Activated naive CD8-positive, alpha-beta T cell treated with anti-CD3 and anti-CD28 coated beads, Interleukin-2, amount 50 U/mL, for 24 hours (primary cell): ENCODE results near the gene DCC.

Experiments
- ATAC-seq: fragments of 150-1000 bp; cut with Tn5 transposase; one replicate; pipeline ENCODE4 v1.10.0; 2021
- DNase-seq: peaks from one replicate; pipeline ENCODE4 v3.0.0; 2021
- H3K27ac Mint-ChIP-seq: one replicate; pipeline ENCODE4 v1.8.0; 2021; ENCODE audit warnings: mild to moderate bottlenecking, mixed read lengths
- H3K27me3 Mint-ChIP-seq: one replicate; pipeline ENCODE4 v1.8.0; 2021; ENCODE audit warnings: mixed read lengths
- H3K36me3 Mint-ChIP-seq: one replicate; pipeline ENCODE4 v1.8.0; 2021; ENCODE audit warnings: low read depth, mixed read lengths
- H3K4me1 Mint-ChIP-seq: one replicate; pipeline ENCODE4 v1.8.0; 2021; ENCODE audit warnings: mixed read lengths
- H3K4me3 Mint-ChIP-seq: one replicate; pipeline ENCODE4 v1.8.0; 2021; ENCODE audit warnings: mild to moderate bottlenecking, moderate library complexity, mixed read lengths
- H3K9me3 Mint-ChIP-seq: one replicate; pipeline ENCODE4 v1.8.0; 2021; ENCODE audit warnings: mixed read lengths

DCC gene

DNA sequence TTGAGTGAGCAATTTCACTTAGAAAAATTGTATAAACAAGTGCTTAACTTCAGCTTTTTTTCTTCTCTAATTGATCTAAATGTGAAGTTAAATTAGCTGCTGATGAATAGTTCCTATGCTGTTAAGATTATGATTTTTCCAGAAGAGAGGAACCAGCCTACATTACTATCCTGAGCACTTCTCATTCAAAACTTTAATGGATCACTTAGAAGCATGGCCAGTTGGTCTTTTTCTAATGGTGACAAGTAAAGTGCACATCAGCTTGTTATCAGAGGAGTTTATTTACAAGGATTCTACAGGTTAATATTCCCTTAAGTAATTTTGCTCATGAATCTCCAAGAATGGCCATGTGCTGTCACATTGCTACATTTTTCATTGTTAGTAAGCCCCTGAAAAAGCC is 37.1 kb downstream of the DCC start:
- no peak for ATAC-seq
- no peak for DNase-seq
- H3K9me3 Mint-ChIP-seq: no peaks in the 10 kb centered on the region
- no peaks in the 10 kb centered on the region for H3K36me3 Mint-ChIP-seq
- peaks cover 2% of the 10 kb centered on the region for H3K27me3 Mint-ChIP-seq
- no peak overlapping the region for H3K27ac Mint-ChIP-seq
- H3K4me3 Mint-ChIP-seq: no peak overlapping the region
- H3K4me1 Mint-ChIP-seq: no peaks in the 10 kb centered on the region

DNA sequence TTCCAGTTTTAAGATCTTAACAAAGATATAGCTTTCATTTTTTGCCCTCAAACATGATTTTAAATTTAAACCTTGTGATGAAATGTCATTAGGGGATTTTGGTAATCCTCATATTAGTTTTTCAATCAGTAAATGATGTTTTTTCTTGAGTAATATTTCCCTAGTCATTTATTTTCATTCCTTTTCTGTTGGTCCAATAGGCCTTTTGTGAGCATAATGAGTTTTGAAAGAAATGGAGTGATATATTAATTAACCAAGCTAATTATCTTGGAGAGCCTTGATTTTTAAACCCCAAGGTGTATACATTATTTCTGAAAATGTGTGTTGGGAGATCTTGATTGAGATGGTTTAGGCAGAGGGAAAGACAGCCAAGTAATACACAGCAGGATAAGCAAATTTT is 46.3 kb downstream of the DCC start:
- Mint-ChIP-seq H3K27ac (no peak overlapping the region), H3K4me1 (no peaks in the 10 kb centered on the region), H3K9me3 (no peaks in the 10 kb centered on the region), H3K4me3 (no peak overlapping the region), H3K36me3 (no peaks in the 10 kb centered on the region), H3K27me3 (no peaks in the 10 kb centered on the region)
- no peak for DNase-seq
- ATAC-seq: no peak

DNA sequence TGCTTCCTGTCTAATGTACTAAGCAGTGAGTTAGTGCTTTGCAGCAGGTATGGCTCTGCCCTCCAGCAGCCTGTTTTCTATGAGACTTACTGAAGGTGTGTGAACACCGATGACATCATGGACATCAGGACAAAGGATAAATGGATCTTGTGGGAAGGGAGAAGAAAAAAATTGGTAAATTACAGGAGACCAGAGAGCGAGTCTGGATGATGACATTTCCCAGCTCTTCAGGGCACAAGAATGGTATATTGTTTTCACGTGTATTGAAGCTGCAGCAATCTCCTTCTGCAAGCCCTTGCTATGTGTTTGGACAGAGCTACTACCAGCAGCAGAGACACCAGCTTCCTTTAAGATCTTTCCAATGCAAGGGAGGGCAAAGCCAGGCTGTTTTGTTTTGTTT is 47.2 kb downstream of the DCC start:
- Mint-ChIP-seq H3K4me1 (no peaks in the 10 kb centered on the region), H3K36me3 (no peaks in the 10 kb centered on the region), H3K27ac (no peak overlapping the region), H3K27me3 (no peaks in the 10 kb centered on the region), H3K4me3 (no peak overlapping the region), H3K9me3 (no peaks in the 10 kb centered on the region)
- DNase-seq (no peak), ATAC-seq (no peak)

DNA sequence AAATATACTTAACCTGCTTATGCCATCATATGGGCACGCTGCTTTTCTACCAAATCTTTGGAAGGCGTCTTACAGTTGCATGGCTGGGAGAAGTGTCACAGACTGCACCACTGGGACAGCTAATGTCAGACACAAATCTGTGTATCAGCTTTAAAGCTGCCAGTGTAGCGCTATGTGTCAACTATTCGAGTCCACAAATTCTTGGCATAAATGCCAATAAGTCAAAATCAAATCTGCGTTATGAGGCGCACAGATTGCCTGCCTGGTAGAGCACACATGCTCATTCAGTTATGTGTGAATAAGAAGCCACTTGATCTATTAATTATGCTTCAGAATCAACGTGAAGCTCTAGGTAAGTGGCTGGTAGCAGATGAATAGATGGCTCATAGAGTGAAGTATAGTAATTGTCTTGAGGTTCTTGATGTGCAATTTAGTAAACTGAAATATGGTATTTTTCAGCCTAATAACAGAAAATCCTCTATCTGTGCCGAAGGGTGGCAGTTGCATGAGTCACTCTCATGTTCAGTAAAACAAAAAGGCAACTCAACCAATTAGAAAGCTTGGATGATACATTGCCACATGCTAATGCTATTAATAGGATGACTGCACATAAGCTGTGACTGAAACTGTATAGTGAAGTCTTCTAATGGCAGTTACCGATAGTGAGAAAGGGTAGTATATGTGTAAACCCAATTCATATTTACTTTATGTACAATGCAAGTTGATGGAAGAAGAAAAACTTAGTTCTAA is 52.0 kb downstream of the DCC start:
- Mint-ChIP-seq H3K27me3 (no peaks in the 10 kb centered on the region), H3K4me1 (no peaks in the 10 kb centered on the region), H3K36me3 (no peaks in the 10 kb centered on the region), H3K4me3 (no peak overlapping the region), H3K27ac (no peak overlapping the region), H3K9me3 (no peaks in the 10 kb centered on the region)
- DNase-seq: no peak
- no peak for ATAC-seq

DNA sequence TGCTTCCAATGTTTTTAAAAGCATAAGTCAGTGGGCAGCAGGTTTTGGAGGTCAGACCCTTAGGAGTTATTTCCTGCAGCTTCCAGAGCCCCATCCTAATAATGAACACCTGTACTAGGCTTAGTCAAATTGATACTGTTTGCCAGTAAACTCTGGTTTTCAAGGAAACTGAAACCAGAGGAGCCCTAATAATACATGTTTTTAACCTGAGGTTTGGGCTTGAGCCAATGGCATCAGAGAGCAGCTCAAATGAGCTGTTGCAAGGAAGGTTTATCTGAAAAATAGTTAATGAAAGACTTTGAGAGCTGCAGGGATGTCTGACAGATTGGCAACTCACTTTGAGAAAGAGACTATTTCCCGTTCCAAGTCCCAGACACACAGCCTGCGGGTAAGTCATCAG is 54.6 kb downstream of the DCC start:
- ATAC-seq (no peak), DNase-seq (no peak)
- H3K36me3 Mint-ChIP-seq: no peaks in the 10 kb centered on the region
- no peaks in the 10 kb centered on the region for H3K4me1 Mint-ChIP-seq
- H3K27ac Mint-ChIP-seq: no peak overlapping the region
- no peaks in the 10 kb centered on the region for H3K27me3 Mint-ChIP-seq
- H3K4me3 Mint-ChIP-seq: no peak overlapping the region
- H3K9me3 Mint-ChIP-seq: no peaks in the 10 kb centered on the region

DNA sequence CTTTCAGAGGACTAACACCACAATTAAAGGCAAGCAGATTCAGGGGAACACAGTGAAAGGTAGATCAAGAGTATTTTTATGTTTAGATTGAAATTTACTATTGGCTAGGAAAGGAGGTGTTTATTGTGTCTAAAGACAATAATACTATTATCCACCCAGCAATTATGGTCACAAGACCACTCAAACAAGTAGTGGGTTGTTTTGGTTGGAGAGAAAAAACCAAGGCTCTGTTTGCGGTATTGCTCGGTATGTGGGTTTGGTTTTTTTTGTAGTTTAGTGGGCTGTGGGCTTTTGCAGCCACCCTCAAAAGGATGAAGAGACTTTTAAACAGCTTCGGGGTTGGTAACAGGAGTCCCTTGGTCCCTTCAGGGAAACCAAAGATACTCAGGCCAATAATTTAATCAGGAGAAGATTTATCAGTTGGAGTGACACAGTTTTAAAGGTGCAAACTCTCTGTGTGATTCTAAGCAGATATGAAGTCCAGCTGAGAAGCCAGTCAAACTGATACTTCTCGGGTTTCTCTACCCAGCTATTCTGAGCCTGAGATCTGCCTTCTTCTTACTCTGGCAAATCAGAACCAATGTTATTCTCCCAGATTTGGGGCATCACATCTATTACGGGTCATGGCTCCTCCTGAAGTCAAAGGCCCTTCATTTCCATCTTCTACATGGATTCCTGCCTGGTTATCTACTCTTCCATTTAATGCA is 55.3 kb downstream of the DCC start:
- H3K27me3 Mint-ChIP-seq: no peaks in the 10 kb centered on the region
- no peak overlapping the region for H3K27ac Mint-ChIP-seq
- DNase-seq (no peak), ATAC-seq (no peak)
- H3K36me3 Mint-ChIP-seq: no peaks in the 10 kb centered on the region
- no peak overlapping the region for H3K4me3 Mint-ChIP-seq
- H3K4me1 Mint-ChIP-seq: no peaks in the 10 kb centered on the region
- no peaks in the 10 kb centered on the region for H3K9me3 Mint-ChIP-seq

DNA sequence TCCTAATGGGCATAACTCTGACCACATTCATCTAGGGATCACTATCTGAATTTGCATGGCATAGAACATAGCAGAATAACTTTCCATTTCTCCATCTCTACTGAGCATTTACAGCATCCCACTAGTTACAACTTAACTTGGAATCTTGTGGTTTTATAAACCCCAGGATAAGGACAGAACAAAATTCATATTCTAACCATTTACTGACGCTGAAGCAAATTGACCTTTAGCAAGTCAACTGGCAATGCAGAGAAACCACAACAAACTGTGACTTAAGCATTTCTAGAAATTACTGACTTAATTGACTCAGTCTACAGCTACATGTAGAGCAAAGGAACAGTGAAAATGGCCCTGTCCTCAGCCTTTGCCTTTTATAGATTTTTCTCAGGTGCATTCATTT is 61.2 kb downstream of the DCC start:
- Mint-ChIP-seq H3K27ac (no peak overlapping the region), H3K4me3 (no peak overlapping the region), H3K36me3 (no peaks in the 10 kb centered on the region), H3K27me3 (no peaks in the 10 kb centered on the region), H3K9me3 (peaks cover 6% of the 10 kb centered on the region), H3K4me1 (no peaks in the 10 kb centered on the region)
- no peak for DNase-seq
- no peak for ATAC-seq

DNA sequence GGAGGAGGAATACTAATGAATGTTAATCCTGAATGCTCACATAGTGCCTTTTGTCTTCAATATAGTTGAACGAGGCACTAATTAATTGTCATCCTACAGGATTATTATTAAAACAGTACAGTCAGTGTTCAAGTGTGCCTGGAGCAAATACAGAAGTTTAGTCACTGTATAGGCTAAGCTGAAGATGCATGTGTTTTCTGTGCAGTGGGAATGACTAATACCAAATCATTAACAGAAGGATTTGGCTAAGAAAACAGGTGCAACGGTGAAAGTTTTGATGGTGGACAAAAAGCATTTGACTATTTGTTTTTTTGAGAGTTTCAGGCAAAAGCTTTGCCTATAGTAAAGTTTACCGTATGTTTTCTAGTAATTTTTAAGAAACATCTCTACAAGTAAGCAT is 62.8 kb downstream of the DCC start:
- H3K36me3 Mint-ChIP-seq: no peaks in the 10 kb centered on the region
- H3K27ac Mint-ChIP-seq: no peak overlapping the region
- peaks cover 6% of the 10 kb centered on the region for H3K9me3 Mint-ChIP-seq
- no peaks in the 10 kb centered on the region for H3K4me1 Mint-ChIP-seq
- no peak for ATAC-seq
- no peaks in the 10 kb centered on the region for H3K27me3 Mint-ChIP-seq
- H3K4me3 Mint-ChIP-seq: no peak overlapping the region
- DNase-seq: no peak

DNA sequence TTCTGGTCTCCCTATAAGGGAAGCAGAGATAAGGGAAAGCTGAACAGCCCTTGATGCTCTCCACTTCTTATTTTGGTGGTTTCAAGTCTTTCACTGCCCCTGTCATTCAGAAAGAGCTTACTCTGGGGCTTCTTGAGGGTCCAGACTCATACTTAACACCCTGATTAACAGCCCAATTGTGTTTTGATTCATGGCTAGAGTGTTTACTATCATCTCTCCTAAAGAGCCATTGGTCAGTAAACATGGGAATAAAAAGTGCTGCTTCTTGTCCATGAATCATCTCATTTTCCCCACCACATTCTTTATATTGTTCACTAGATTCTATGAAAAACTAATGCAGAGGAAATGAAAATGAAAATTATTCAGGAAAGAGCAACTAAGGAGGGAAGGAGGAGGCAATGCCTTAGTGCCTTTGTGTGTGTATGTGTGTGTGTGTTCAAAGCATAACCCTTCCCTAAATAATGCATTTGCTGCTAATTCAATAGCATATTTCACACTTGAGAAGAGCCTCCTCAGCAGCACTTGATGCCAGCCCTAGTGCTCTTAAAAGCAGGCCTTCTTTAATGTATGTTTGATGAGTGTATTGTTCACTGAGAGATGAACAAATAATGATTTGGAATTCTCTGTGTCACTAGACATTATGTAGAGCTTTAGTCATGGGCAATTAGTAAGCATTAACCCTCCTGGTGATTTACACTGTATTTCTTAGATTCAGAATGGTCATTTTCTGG is 63.5 kb downstream of the DCC start:
- Mint-ChIP-seq H3K36me3 (no peaks in the 10 kb centered on the region), H3K4me3 (no peak overlapping the region), H3K27me3 (no peaks in the 10 kb centered on the region), H3K9me3 (peaks cover 6% of the 10 kb centered on the region), H3K4me1 (no peaks in the 10 kb centered on the region), H3K27ac (no peak overlapping the region)
- no peak for DNase-seq
- ATAC-seq: no peak

DNA sequence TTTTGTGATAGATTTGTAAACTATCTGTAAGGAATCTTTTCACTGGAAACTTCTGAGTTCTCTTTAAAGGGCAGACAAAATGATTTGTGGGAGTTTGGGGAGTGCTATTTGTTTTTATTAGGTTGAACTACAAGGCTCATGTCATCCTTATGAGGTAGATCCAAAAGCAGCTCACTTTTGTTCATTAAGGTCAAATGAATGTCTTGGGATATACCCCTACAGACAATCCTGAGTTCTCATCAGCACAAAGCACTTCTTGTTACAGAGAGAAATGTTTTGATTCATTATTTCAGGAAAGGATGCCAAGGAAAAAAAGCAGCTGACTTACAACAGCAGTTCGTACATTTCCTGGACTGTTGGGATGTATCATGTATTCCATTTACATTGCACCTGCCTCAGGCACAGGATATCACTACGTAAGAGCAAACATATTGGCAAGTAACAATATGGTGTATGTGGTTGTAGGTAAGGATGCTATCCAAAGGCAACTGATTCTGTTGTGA is 68.9 kb downstream of the DCC start:
- H3K4me1 Mint-ChIP-seq: no peaks in the 10 kb centered on the region
- H3K27ac Mint-ChIP-seq: no peak overlapping the region
- no peaks in the 10 kb centered on the region for H3K36me3 Mint-ChIP-seq
- no peak overlapping the region for H3K4me3 Mint-ChIP-seq
- no peaks in the 10 kb centered on the region for H3K9me3 Mint-ChIP-seq
- DNase-seq (no peak), ATAC-seq (no peak)
- H3K27me3 Mint-ChIP-seq: no peaks in the 10 kb centered on the region

DNA sequence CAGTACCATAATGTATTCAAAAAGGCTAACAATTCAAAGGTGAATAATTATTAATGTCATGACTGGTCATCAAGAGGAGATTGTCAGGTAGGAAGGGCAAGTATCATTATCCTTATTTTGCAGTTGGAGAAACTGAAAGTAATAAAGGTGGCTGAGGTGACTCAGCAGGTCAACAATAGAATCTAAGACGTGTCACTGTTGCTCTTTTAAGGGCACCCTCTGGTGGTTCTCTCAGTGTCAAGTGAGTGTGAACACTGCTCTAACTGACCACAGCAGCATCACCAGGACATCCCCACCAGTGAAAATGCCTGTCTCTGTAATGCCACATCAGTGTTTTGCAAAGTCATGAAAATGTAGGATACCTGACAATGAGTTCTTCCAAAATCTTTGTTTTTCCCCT is 69.7 kb downstream of the DCC start:
- DNase-seq (no peak), ATAC-seq (no peak)
- Mint-ChIP-seq H3K9me3 (no peaks in the 10 kb centered on the region), H3K27ac (no peak overlapping the region), H3K36me3 (no peaks in the 10 kb centered on the region), H3K4me1 (no peaks in the 10 kb centered on the region), H3K27me3 (no peaks in the 10 kb centered on the region), H3K4me3 (no peak overlapping the region)

DNA sequence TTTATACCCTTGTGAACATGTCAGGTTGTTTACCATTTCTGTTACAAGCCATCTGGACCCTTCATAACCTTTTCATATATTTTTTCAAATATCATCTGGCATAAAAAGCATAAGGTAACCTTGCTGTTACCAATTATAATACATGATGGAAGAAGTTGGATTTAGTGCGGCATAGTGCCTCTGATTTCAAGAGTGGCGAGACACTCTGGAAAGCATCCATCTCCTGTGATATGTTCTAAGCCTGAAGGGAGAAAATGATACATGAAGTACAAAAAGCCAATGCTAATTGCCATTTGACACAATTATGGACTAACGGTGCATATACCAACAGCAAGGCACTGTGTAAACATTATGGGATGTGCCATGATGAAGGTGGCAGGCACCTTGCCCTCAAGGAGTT is 75.1 kb downstream of the DCC start:
- H3K9me3 Mint-ChIP-seq: no peaks in the 10 kb centered on the region
- no peak overlapping the region for H3K4me3 Mint-ChIP-seq
- no peaks in the 10 kb centered on the region for H3K4me1 Mint-ChIP-seq
- H3K27ac Mint-ChIP-seq: no peak overlapping the region
- no peak for DNase-seq
- no peaks in the 10 kb centered on the region for H3K27me3 Mint-ChIP-seq
- ATAC-seq: no peak
- no peaks in the 10 kb centered on the region for H3K36me3 Mint-ChIP-seq

DNA sequence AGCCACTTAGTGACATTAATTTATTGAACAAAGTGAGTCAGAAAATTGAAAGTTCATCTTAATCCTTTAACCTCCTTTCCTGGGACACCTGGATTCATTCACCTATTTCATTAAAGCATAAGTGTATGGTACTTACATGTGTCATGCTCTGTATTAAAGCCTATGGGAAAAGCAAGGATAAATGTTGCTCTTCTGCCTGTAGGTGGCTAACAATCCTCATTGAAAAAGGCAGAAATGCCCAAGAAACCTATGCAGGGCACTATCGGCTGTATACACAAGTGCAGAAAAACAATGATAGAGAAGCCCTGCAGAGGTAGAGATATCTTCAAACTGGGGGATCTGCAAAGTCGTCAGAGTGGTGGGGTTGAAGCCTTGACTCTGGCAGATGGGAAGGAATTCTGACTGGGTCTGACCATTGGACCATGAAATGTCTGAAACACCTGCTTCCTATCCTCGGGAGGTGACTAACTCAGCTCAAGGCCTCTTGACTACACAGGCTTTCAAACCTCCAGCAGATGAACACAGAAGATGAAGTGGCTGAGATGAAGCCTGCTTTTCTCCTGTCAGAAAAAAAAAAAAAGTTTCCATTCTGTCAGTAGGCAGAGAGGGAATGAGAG is 83.1 kb downstream of the DCC start:
- no peak overlapping the region for H3K27ac Mint-ChIP-seq
- H3K27me3 Mint-ChIP-seq: no peaks in the 10 kb centered on the region
- no peaks in the 10 kb centered on the region for H3K4me1 Mint-ChIP-seq
- H3K4me3 Mint-ChIP-seq: no peak overlapping the region
- peaks cover 3% of the 10 kb centered on the region for H3K9me3 Mint-ChIP-seq
- DNase-seq (no peak), ATAC-seq (no peak)
- H3K36me3 Mint-ChIP-seq: no peaks in the 10 kb centered on the region

DNA sequence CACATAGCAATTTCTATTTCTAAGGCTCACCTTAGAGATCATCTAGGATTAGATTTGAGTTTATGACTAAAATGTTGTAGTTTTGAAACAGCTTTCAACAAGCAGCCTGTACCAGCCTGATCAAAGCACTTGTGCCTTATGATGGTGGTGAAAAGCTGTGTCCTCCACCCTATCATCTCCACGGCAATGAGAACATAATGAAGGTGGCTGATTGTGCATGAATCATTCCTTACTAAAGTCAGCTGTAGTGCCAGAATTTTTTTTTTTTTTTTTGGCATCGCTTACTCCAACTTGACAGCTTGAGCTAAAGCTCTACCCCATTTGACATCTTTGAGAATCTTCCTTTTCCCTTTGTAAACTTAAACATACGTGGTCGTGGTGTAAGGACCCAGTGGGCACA is 86.0 kb downstream of the DCC start:
- Mint-ChIP-seq H3K9me3 (peaks cover 5% of the 10 kb centered on the region), H3K4me3 (no peak overlapping the region), H3K27ac (no peak overlapping the region), H3K27me3 (no peaks in the 10 kb centered on the region), H3K36me3 (no peaks in the 10 kb centered on the region), H3K4me1 (no peaks in the 10 kb centered on the region)
- ATAC-seq (no peak), DNase-seq (no peak)

DNA sequence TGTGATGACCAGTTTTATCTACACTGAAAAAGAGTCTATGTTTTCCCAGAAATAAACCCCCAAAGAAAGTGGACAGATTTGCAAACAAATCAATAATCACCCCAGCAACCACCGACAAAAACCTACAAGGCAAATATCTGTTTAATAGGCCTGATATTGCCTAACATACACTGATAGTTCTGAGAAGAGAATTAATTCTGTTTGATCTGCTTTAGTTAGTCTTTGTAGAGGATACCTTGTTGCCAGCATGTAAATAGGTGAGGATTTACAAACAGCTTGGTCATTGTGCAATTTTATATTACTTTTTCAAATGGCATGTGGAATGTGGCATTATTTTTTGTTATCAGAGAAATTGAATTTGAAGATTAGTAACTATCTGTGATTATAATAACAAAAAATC is 86.5 kb downstream of the DCC start:
- Mint-ChIP-seq H3K36me3 (no peaks in the 10 kb centered on the region), H3K4me1 (no peaks in the 10 kb centered on the region), H3K9me3 (peaks cover 5% of the 10 kb centered on the region), H3K27ac (no peak overlapping the region), H3K4me3 (no peak overlapping the region), H3K27me3 (no peaks in the 10 kb centered on the region)
- ATAC-seq: no peak
- DNase-seq: no peak
